GM12801 (cell line): Measurements from ENCODE around the gene TET1.

Experiments
- TF ChIP-seq, protein P1 (sequence below): IDR thresholded peaks from one replicate; pipeline ENCODE4 v1.5.1; 2011; ENCODE audit warnings: control low read depth; ENCODE audit not compliant: insufficient read length; ENCODE audit errors: extremely low read depth

Gene TET1

DNA sequence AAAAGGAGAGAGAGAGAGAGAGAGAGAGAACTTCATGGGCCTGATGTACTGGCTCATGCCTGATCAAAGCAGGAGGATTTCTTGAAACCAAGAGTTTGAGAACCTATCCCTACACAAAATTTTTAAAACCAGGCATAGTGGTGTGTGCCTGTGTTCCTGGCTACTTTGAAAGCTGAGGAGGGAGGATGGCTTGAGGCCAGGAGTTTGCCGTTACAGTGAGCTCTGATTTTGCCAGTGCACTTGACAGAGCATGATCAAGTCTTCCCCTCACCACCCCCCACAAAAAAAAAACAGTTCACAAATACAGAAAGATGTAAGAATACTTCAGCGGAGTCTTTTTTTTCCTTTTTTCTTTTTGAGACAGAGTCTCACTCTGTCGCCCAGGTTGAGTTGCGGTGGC is 108.8 kb downstream of the TET1 start:
- TF ChIP-seq, protein P1, sequence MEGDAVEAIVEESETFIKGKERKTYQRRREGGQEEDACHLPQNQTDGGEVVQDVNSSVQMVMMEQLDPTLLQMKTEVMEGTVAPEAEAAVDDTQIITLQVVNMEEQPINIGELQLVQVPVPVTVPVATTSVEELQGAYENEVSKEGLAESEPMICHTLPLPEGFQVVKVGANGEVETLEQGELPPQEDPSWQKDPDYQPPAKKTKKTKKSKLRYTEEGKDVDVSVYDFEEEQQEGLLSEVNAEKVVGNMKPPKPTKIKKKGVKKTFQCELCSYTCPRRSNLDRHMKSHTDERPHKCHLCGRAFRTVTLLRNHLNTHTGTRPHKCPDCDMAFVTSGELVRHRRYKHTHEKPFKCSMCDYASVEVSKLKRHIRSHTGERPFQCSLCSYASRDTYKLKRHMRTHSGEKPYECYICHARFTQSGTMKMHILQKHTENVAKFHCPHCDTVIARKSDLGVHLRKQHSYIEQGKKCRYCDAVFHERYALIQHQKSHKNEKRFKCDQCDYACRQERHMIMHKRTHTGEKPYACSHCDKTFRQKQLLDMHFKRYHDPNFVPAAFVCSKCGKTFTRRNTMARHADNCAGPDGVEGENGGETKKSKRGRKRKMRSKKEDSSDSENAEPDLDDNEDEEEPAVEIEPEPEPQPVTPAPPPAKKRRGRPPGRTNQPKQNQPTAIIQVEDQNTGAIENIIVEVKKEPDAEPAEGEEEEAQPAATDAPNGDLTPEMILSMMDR = no peak

DNA sequence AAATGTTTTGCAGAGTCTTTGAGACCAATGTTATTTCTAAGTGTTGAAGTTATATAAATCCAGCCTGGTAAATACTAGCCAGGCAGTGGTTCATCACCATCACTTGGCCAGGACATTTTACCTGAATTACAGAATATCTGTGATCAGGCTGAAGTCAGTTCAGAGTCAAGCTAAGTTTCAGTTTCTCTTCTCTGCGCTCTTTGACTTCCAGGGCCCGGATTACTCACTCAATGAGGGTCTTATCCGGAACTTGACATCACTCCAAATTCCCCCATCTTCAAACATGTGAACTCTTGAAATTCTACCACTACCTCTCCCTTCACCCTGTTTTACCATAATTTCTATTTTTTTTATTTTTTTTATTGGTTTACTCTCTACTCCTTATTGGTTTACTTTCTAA is 124.3 kb downstream of the TET1 start:
- TF ChIP-seq, protein P1 = no peak

GRCh38 chr10:68696018-68696417 is 135.9 kb downstream of the TET1 start:
- TF ChIP-seq, protein P1 = no peak

DNA sequence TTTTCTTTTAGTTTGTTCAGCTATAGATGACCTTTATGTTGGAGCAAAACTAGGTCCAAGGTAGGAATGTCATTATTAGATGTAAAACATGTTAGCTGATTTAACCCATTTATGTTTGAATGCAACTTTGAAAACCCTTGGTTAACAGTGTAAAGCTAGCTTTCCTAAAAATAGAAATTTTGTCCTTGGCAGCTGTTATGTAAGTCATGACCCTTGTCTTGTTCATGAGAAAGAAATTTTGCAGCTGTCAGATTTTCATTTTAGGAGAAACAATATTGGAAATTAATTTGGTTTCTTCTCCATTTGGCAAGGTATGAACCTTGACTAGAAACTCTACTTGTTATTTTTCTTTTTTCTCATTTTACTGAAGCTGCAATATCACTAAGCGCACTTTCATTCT is 137.0 kb downstream of the TET1 start:
- TF ChIP-seq, protein P1 = no peak

DNA sequence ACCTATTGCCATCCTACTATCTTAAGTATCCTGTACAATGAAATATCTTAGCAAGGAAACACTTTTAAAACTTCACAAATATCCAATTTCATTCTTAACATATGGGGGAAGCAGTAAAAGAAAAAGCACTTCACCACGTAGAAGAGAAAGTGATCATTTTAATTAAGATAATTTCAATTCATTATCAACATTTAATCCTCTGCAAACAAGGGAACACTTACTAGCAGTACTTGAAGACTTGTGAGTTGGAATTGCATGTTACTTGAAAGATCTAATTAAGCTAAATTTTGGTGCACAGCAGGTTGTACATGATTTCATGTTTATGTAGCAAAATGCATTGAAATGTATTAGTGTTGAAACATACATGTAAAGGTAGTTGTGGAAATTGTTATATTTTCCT is 140.1 kb downstream of the TET1 start:
- TF ChIP-seq, protein P1 = no peak

- TF ChIP-seq, protein P1 = no peak
These were observed 145.4 kb downstream of the TET1 start for GRCh38 chr10:68705548-68705947.

DNA sequence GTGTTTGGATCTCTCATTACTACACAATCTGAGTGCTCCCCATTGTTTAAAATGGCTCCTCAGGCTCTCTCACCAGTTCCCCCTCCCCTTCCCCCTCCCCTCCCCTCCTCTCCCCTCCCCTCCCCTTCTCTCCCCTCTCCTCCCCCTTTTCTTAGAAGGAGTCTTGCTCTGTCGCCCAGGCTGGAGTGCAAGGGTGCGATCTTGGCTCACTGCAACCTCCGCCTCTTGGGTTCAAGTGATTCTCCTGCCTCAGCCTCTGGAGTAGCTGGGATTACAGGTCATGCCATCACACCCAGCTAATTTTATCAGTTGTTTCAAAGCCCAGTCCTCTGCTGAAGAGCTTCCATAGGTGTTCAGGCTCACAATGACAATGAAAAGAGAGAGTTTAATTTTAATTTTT is 157.3 kb downstream of the TET1 start:
- TF ChIP-seq, protein P1 = no peak
